ENCODE results near the gene PIGX. TPM values are rescaled to one million over a fixed set of nuclear protein-coding genes. Genes with fewer than 3 reads are reported as not detected.
A peak's percentile ranks its signal among the peaks of the same experiment; 100 is the strongest.
"Not testable (repeated sequence)": the region's sequence is repeated elsewhere in the genome, so short reads cannot be mapped to it uniquely, and the experiment has no call there.

PIGX gene
- total RNA-seq, 1 experiment from 2014 or later: 70.2 TPM

DNA sequence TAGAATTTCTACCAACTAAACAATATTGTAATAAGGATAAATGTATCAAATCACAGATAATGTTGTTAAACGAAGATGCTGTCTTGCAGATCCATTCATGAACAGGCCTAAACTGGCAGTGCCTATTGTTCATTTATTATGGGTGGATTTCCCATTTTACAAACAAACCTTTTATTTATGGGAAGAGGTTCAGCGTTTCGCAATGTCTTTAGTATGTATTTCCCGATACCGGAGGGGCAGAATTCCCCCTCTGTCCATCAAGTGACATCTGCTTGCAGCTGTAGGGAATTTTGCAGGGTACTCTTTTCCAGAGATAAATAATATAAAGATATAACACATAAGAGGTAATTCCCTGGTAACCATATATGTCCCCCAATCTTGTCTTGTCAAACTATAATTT lies 5.8 kb upstream of the PIGX start:
- DNase-seq (ENCODE audit: low spot score): no peak

DNA sequence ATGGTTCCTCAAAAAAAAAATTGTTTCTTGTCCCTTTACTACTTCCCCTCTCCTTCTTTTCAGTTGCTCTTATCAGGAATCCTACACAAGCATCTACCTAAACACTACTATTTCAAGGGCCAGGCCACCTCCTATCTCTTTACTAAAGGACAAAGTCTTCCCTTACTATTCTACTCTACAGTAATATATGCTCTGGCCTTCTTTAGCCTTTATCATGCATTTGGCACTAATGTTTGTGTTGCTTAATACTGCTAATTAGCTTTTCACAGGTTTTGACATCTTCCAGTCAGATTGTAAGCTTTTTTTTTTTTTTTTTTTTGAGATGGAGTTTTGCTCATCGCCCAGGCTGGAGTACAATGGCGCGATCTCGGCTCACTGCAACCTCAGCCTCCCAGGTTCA lies 5.4 kb upstream of the PIGX start:
- no peak for DNase-seq (ENCODE audit: low spot score)

DNA sequence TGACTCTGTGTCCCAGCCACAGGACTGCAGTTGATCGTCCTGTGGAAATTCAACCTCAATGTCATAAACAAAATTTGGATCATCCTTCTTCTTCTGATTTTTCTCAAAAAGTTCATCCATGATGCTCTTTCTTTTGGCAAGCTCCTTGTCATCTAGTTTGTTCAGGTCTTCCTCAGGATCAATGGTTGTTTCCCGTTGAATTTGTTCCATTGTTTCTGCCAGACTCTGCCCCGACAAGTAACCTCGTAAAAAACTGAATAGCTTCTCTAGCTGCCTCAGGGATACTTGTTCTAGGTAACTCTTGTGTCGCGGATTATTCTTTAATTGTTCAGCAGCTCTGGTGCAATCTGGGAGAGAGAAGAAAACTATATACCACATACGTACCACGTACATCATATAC lies 4.6 kb upstream of the PIGX start:
- DNase-seq (ENCODE audit: low spot score): no peak

DNA sequence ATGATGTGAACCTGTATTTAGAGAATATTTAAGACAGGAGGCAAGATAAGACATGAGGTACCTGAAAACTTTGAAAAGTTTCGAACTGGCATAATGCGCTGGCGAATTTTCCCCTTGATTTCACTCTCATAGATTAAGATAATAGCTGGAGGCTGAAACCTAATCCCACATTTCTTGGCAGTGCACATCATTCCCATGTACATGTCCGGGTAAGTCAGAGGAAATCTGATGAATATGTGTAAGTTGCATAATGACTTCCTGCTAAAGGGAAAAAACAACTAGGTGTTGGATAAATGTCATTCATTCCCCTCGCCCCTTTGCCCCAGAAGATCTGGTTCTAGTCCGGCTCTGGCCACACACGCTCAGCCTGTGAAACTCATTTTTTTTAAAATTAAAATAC lies 3.7 kb upstream of the PIGX start:
- DNase-seq (ENCODE audit: low spot score): no peak

DNA sequence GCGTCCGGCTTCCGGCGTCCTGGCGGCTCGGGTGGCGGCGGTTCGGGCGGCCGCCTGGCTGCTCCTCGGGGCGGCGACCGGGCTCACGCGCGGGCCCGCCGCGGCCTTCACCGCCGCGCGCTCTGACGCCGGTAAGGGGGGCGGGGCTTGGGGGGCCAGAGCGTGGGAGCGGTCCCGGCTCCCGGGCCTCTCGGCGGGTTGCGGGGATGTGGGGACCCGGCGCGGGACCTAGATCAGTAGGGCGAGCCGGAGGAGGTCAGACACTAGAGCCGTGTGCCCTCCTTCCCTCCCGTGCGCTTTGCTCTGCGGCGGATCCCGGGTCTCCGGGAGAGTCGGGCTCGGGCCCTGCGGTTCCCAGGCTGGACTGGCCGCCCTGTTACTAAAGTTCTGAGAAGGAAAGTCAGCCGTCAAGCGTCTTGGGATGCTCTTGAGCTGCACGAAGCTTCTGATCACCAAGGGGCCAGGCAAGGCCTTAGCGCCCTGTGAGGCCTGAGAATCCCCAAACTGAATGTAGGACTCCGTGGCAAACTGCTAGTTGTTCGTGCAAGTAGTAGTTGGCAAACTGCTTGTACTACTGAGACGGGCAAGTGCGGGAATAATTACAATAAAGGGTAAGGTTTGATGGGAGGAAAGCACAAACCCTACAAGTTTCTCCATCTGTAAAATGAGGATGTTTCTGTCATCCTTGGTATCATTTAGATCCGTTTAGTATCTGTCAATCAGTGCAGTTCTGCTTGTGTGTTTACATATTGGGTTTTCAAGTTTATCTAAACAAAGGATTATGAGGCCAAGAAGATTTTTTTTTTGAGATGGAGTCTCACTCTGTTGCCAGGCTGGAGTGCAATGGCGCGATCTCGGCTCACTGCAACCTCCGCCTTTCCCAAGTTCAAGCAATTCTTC lies 587 bp downstream of the PIGX start:
- DNase-seq (ENCODE audit: low spot score): peak; percentile 48

DNA sequence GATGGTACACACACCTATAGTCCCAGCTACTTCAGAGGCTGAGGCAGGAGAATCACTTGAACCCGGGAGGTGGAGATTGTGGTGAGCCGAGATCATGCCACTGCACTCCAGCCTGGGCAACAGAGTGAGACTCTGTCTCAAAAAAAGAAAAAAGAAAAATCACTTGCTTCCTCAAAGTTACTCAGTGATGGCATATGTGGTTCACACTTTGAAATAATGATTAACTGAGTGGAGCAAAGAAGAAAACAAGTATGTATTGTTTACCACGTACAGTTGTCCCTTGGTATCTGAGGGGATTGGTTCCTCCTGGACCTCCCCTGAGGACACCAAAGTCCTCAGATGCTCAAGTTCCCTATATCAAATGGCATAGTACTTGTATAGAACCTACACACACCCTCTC lies 5.0 kb downstream of the PIGX start:
- not testable (repeated sequence) for DNase-seq (ENCODE audit: low spot score)

DNA sequence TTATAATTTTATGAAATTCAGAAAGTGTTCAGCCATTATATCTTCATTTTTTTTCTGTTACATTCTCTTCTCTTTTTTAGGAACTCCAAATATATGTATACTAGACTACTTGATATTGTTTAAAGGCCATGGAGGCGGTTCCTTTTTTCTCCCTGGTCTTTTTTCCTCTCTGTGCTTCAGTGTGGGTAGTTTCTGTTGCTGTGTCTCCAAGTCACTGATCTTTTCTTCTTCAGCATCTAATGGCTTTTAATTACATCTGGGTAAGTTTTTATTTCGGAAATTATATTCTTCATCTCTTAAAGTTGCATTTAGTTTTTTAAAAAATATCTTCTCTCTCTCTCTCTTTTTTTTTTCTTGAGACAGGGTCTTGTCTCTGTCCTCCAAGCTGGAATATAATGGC lies 8.9 kb downstream of the PIGX start:
- DNase-seq (ENCODE audit: low spot score): no peak

DNA sequence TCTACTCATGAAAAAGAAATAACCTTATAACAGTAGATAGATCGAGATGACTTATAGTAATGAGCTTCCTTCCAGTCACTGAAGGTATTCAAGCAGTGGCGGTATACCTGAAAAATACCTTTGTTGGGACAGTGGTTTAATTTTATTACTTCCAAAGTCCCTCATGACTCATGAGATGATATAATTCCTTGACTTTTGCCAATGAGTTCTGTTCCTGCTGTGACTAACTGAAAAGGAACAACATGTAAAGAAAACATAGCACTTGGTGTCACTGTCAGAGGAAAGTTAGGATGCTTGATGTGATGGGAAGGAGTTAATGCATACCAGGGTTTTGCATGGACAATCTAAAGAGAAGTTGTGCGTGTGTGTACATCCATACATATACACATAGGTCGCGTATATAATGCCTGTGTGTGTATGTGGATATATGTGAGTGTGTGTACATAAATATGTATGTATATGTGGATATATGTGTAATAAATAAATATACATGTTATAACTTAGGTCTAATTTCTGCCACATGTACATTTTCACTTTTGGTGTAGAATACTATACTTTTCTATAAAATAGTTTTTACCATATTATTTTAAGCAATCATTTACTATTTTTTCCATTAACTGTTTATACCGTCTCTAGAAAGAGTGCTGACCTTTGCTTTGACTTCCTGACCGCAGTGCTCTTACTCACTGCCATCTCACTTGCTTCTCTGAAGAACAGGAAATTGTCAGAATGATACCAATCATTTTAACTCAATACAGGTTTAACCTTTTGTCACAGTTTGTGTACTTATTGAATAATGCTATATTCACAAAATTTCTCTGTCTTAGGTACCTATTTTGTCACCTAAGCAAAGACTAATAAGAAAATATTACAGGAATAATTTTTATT lies 14.9 kb downstream of the PIGX start:
- peak; percentile 58 for DNase-seq (ENCODE audit: low spot score)

DNA sequence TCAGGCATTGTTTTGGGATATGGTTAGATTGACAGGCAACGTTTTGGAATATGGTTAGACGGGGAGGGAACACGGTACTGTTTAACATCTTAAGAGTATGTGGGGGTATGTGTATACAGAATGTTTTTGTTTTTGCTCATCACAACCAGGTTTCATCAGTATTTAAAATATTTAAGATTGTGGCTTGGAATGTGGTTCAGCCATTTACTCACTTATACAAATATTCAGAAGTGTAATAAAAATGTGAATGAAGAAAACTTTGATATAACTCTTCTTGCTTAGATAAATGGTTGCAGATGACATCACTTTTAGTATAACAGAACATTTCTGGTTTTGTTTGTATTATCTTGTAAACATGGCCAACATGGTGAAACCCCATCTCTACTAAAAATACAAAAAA lies 23.6 kb downstream of the PIGX start:
- no peak for DNase-seq (ENCODE audit: low spot score)

DNA sequence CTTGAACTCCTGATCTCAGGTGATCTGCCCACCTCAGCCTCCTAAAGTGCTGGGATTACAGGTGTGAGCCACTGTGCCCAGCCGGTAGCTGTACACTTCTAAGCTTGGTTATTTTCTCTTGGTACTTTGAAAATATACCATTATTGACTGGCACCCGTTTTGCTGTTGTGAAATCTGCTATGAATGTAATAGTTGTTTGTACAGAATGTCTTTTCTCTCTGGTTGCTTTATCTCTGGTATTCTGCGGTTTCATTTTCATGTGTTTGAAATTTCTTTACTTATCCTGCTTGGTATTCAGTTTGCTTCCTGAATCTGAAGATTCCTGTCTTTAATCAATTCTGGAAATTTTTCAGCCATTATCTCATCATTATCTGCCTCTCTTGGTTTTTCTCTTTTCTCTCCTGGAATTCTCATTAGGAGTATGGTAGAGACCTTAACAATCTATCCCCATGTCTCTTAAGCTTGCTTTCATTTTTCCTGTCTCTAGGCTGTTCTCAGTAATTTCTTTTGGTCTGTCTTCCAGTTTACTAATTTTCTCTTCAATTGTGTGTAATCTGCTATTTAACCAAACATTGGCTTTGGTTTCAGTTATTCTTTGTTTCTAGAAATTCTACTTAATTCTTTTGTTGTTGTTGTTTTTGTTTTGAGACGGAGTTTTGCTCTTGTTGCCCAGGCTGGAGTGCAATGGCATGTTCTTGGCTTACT lies 24.6 kb downstream of the PIGX start:
- DNase-seq (ENCODE audit: low spot score): no peak

DNA sequence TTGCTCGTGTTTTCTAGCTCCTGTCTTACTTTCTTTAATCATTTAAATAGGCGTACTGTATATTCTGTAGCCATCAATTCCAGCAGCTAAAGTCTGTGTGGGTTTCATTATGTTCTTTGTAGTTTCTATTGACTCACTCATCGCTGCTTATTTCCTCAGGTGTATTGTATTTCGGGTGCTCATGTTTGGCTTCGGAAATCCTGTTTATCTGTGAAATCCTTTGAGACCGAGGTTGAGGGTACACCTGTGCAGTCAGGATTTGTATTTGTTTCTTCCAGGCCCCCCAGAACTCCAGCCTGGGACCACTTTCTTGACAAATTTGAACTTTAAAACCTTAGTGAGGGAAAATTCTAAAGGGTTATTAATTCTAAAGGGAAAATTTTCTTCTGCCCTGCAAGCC lies 25.5 kb downstream of the PIGX start:
- DNase-seq (ENCODE audit: low spot score): no peak

DNA sequence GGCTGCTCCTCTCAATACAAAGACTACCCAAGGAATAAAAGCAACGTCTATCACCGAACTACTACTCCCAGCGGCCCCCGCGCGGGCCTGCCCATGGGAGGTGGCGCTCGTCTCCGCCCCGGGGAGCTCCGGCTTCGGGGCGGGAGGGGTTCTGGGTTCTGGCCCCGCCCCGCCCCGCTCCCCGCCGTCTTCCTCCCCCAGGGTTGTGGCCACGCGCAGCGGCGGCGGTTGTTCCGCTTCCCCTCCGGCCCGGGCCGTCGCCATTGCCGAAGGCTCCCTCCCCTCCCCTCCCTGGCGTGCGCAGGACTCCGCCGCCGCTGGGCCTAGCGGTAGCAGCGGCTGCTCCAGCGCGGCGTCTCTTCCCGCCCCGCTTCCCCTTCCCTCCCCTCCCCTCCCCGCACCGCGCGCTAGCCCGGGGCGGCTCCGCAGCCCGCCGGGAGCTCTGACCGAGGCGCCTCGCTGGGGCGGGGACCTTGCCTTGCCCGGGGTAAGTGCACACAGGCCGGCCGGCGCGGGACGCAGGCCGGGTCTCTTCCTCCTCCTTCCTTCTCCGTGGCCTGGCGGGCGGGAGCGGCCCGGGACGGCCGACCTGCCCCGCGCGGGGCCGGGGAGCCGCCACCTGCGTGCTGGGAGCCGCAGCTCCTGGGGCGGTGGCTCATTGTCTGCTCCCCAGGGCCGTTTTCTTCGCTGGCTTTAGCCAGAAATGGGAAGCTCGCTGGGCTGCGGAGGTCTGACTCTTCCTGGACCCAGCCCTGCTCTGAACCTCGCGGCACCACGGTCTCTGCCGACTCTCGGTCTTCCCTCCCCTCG lies 27.7 kb downstream of the PIGX start, which contains the start of gene PAK2:
PAK2 (plus strand) TSS at position 187 of the 810 bp plus-strand sequence. CDS start 42,790 bp downstream, outside the sequence.
- peak; percentile 81 for DNase-seq (ENCODE audit: low spot score)

DNA sequence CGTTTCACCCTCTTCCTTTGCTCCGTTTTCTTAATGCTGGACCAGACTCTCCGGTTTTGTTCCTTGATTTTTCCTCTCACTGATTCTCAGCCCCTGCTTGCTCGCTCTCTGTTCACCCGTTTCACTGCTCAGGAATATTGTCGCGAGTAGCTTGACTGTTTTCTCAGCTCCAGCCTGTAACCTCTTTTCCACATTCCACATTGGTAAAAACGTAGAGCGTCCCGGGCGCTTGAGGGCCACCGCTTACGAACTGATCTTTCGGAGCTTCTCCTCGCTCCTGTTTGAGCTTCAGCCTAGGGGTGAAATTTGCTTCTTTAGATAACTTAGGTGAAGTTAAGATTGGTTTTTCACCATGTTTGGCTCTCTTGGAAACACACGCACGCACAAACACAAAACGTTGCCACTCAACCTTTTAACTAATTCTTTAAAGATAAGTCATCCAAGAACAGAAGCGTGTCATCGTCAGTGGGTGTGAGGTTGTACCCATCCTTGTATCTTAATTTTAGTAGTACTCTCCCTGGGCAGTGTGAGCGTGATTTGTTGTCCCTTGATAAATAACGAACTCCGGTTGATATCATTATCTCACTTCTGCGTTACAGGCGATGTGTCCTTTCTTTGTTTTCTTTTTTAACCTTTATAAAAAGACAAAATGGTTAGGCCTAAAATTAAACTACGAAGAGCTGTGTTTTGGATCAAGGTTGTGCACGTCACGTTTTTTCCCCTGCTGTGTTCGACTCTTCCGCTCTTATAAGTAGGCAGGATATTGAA lies 28.5 kb downstream of the PIGX start:
- DNase-seq (ENCODE audit: low spot score): peak; percentile 33

DNA sequence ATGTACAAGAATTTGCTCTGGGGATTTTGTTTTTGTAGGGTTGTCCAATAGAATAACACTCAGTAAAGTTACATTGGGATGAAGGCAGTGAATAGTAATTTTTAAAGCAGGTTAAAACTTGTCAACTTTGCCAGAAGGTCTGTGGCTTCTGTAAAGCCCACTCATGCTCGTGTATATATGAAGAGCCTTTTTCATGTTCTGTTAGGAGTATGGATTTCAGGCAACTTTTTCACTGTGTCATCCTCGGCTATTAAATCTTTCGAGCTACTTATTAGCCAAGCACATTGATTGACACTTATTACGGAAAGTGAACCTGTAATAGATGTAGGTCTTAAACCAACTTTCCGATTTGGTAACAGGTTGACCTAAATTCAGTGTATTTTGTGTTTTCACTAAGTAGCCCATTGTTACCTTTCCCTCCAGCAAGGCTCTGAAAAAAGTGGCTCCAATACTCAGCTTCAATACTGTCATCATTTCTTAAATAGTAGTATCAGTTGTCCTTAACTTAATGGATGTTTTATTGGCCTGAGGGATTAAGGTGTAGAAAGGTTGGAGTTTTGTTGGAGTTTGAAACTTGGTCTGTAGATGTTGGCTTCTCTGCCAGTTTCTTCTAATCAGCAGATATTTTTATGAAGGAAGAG lies 29.2 kb downstream of the PIGX start:
- peak; percentile 11 for DNase-seq (ENCODE audit: low spot score)

DNA sequence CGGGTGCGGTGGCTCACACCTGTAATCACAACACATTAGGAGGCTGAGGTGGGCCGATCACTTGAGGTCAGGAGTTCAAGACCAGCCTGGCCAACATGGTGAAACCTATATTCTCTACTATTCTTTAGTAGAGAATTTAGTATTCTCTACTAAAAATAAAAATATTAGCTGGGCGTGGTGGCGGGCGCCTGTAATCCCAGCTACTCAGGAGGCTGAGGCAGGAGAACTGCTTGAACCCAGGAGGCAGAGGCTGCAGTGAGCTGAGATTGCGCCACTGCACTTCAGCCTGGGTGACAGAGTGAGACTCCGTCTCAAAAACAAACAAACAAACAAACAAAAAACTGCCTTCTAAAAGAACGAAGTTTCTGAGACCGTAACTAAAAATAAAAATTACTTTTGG lies 31.4 kb downstream of the PIGX start:
- DNase-seq (ENCODE audit: low spot score): not testable (repeated sequence)

DNA sequence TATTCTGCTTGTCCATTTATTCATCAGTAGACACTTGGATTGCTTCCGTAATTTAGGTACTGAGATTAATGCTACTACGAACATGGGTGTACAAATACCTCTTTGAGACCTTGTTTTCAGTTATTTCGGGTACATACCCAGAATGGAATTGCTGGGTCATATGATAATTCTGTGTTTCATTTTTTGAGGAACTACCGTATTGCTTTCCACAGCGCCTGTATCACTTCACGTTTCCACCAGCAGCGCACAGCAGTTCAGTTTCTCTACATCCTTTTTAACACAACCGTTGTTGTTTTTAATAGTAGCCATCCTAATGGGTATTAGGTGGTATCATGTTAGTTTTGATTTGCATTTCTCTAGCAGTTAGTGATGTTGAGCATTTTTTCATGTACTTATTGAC lies 36.9 kb downstream of the PIGX start:
- no peak for DNase-seq (ENCODE audit: low spot score)

DNA sequence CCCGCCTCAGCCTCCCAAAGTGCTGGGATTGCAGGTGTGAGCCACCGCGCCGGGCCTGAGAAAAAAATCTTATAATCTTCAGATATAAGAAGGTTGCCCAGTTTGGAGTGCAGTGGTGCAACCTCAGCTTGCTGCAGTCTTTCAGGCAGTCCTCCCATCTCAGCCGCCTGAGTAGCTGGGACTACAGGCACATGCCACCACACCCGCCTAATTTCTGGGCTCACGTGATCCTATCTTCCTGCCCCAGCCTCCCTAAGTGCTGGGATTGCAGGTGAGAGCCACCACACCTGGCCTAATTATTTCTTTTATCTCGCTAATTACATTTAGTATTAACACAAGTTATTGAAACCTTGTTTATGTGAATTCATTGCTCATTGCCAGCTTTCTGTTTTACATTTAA lies 41.0 kb downstream of the PIGX start:
- no peak for DNase-seq (ENCODE audit: low spot score)

DNA sequence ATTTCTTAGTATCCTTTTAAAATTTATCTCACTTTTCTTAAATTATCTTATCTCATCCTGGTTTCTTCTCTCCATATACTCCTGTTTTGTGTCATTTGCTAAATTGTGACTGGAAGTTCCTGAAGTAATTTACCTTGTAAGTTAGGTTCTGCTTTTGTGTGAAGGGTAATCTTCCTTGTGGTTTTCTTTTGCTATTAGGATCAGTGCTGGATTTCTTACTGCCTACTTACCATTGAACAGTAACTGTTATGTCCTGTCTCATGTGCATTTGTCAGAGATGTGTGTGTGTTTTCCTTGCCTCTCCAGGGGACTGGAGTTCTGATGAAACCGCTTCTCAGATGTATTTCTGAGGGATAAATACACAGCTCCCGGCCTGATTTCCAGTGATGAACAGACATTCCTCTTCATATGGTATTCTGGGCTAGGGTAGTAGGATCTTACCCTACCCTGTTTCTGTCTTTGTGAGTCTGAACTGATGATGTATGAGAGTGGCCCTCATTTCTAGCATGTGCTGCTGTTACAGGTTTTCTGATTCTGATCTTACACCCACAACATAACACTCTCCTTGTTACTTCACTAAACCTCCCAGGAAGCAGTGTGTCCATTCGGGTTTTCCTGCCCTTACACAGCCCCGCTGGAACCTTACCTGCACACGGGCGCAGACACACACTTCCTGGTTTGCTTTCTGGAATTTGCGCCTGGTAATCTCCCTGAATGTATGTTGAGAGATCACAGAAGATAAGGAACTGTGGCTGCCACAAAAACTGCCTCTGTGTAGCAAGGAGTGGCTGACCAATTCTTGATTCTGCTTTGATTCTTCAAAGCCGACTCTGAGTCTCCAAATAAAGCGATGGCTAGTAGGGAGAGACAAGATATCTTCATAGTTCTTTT lies 42.2 kb downstream of the PIGX start:
- no peak for DNase-seq (ENCODE audit: low spot score)

DNA sequence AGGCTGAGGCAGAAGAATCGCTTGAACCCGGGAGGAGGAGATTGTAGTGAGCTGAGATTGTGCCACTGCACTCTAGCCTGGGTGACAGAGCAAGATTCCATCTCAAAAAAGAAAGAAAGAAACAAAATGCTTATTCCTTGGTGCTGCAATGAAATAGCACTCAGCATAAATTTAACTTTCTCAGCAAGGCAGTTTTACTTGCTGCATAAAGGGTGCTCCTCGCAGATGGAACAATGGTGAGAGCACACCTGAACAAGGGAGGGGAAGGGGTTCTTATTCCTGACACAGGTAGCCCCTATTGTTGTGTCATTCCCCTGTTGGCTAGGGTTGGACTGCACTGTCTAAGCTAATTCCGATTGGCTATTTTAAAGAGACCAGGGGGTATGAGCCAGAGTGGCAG lies 44.6 kb downstream of the PIGX start:
- no peak for DNase-seq (ENCODE audit: low spot score)

All from A172 (cell line).